K562 (cell line): ENCODE results near the gene TMEM116. TPM values are rescaled to one million over a fixed set of nuclear protein-coding genes. Genes with fewer than 3 reads are reported as not detected.

ENCODE experiments used
- ARID1B ChIP-seq: fragments of 450-650 bp; IDR thresholded peaks from 2 replicates; pipeline ENCODE4 v1.6.1; 2016; ENCODE audit warnings: antibody characterized with exemption, mild to moderate bottlenecking, inconsistent platforms
- CBFA2T2 ChIP-seq: fragments of 450-650 bp; conservative IDR thresholded peaks from 2 replicates; pipeline ENCODE4 v1.6.1; 2017; ENCODE audit warnings: mild to moderate bottlenecking
- CGGBP1 ChIP-seq: fragments of 250-450 bp; sonication (Bioruptor Pico); IDR thresholded peaks from 2 replicates; pipeline ENCODE4 v1.9.0; 2021; ENCODE audit warnings: mild to moderate bottlenecking
- ETV1 ChIP-seq: fragments of 450-650 bp; conservative IDR thresholded peaks from 2 replicates; pipeline ENCODE4 v1.6.1; 2016; ENCODE audit warnings: missing genetic modification characterization, control low read depth, low read depth, missing compliant biosample characterization
- FOSL1 ChIP-seq: fragments of 200-800 bp; sonication (Bioruptor generic); conservative IDR thresholded peaks from 2 replicates; pipeline ENCODE4 v1.6.1; 2016; ENCODE audit warnings: missing genetic modification characterization, missing compliant biosample characterization
- MEIS2 ChIP-seq: fragments of 450-650 bp; IDR thresholded peaks from 2 replicates; pipeline ENCODE4 v1.6.1; 2014; ENCODE audit warnings: mild to moderate bottlenecking; ENCODE audit not compliant: partially characterized antibody
- MTA2 ChIP-seq: fragments of 450-650 bp; IDR thresholded peaks from 2 replicates; pipeline ENCODE4 v1.6.1; 2016; ENCODE audit warnings: low read depth
- NKRF ChIP-seq: fragments of 450-650 bp; IDR thresholded peaks from 2 replicates; pipeline ENCODE4 v1.6.1; 2016; ENCODE audit warnings: borderline replicate concordance
- PCBP1 ChIP-seq: fragments of 200-400 bp; formaldehyde crosslinking; IDR thresholded peaks from 2 replicates; pipeline ENCODE4 v1.6.1; 2018; ENCODE audit warnings: mild to moderate bottlenecking, low read depth, low read length; ENCODE audit not compliant: poor library complexity, severe bottlenecking
- PKNOX1 ChIP-seq: fragments of 450-650 bp; IDR thresholded peaks from 2 replicates; pipeline ENCODE4 v1.6.1; 2016
- POLR3G ChIP-seq: IDR thresholded peaks from 2 replicates; pipeline ENCODE4 v1.6.1; 2011; ENCODE audit not compliant: insufficient read length, insufficient replicate concordance; ENCODE audit errors: extremely low read depth
- RBFOX2 ChIP-seq: fragments of 200-400 bp; formaldehyde crosslinking; IDR thresholded peaks from 2 replicates; pipeline ENCODE4 v1.6.1; 2017; ENCODE audit warnings: low read depth, mild to moderate bottlenecking, low read length, moderate library complexity
- SAP30 ChIP-seq: fragments of 200-600 bp; sonication (generic); IDR thresholded peaks from 2 replicates; pipeline ENCODE4 v1.6.1; 2012; ENCODE audit warnings: borderline replicate concordance, low read depth, mild to moderate bottlenecking, moderate library complexity, low read length, control low read depth, inconsistent platforms; ENCODE audit not compliant: insufficient read depth, poor library complexity, severe bottlenecking
- SRF ChIP-seq, 2 experiments: fragments of 250-450, 450-650 bp in 1 of 2; sonication (Bioruptor Pico) in 1 of 2; sonication (generic) in 1 of 2; formaldehyde crosslinking; IDR thresholded peaks; 2 replicates each; pipeline versions ENCODE4 v1.5.0 to v1.5.1; 2020 to 2022; ENCODE audit warnings: mild to moderate bottlenecking in 1 of 2, missing genetic modification reagents in 1 of 2
- TBP ChIP-seq: optimal IDR thresholded peaks from 2 replicates; pipeline ENCODE3; 2011; ENCODE audit warnings: low read depth, low read length, improper control_type of control experiment
- TCF7 ChIP-seq: sonication (generic); IDR thresholded peaks from 2 replicates; pipeline ENCODE4 v1.6.1; 2016; ENCODE audit warnings: antibody characterized with exemption, borderline replicate concordance
- TGIF2 ChIP-seq: sonication (generic); formaldehyde crosslinking; IDR thresholded peaks from 2 replicates; pipeline ENCODE4 v1.8.1; 2022; ENCODE audit warnings: mild to moderate bottlenecking, missing genetic modification reagents, moderate library complexity
- TOE1 ChIP-seq, 2 experiments: fragments of 450-650 bp in 1 of 2; sonication (generic) in 1 of 2; formaldehyde crosslinking in 1 of 2; IDR thresholded peaks; 2 replicates each; pipeline versions ENCODE4 v1.7.1 to v1.8.0; 2016 to 2022; ENCODE audit warnings: borderline replicate concordance in 2 of 2, mild to moderate bottlenecking in 2 of 2, antibody characterized with exemption in 1 of 2, inconsistent platforms in 1 of 2, low read depth in 1 of 2, missing genetic modification reagents in 1 of 2, moderate library complexity in 1 of 2
- TRIM24 ChIP-seq, 2 experiments: fragments of 450-650 bp; IDR thresholded peaks; 2 replicates each; pipeline ENCODE4 v1.6.1; 2016
- UBTF ChIP-seq, 2 experiments: IDR thresholded peaks; 2 replicates each; pipeline ENCODE4 v1.6.1; 2012; ENCODE audit warnings: improper control_type of control experiment in 2 of 2, low read depth in 2 of 2, low read length in 2 of 2, borderline replicate concordance in 1 of 2
- ZNF316 ChIP-seq: fragments of 450-650 bp; IDR thresholded peaks from 2 replicates; pipeline ENCODE4 v1.6.1; 2016
- polyA plus RNA-seq, 8 experiments: library from polyadenylated mRNA; depleted of rRNA in 4 of 8; stranded (reverse) in 5 of 8; unstranded in 3 of 8; fragments of >200 nt; fragmentation: Nextera tagmentation in 2 of 8; fragmentation: Illumina TruSeq in 1 of 8; extraction: Ambion mirVana in 2 of 8; extraction: Trizol in 1 of 8; gene quantifications; 2 replicates each; pipeline versions ENCODE4 v1.2.1 to v1.2.3, GENCODE V29; 2011 to 2014; ENCODE audit warnings: inconsistent platforms in 1 of 8, missing spikeins in 1 of 8
- total RNA-seq, 7 experiments: library from RNA; depleted of rRNA in 6 of 7; stranded (reverse); fragments of >200 nt in 6 of 7; fragmentation: Illumina TruSeq in 2 of 7; extraction: Trizol in 2 of 7; gene quantifications; 2 replicates each; pipeline versions ENCODE4 v1.2.1 to v1.2.3, GENCODE V29; 2011 to 2021; ENCODE audit warnings: low replicate concordance in 1 of 7

TMEM116 gene
- total and polyA plus RNA-seq, 9 of the 15 experiments (the other 6 are each of a cell fraction or from before 2014, with no cell fraction given), result 5.2 to 78.6 (median 13.9) TPM

- TF ChIP-seq TGIF2 (CRISPR knock-in tag) (no peak), UBTF (IDR thresholded peaks at IDR 0.05; ENCODE audit: borderline replicate concordance in 1 of 2, low read depth in 2 of 2, low read length in 2 of 2) (peak; percentile 24 to 58; a peak in 3 of 4 replicates), CGGBP1 (no peak), RBFOX2 (peak; percentile 73), SAP30 (peak; percentile 72), ZNF316 (no peak), MEIS2 (no peak), TOE1 (IDR thresholded peaks at IDR 0.05; ENCODE audit: borderline replicate concordance) (no peak), TOE1 (CRISPR knock-in tag; IDR thresholded peaks at IDR 0.05; ENCODE audit: borderline replicate concordance, low read depth) (peak; percentile 95), TCF7 (no peak; the same call in 1 of the 2 replicates), NKRF (peak; percentile 47; the same call in 1 of the 2 replicates), TBP (no peak), POLR3G (no peak), CBFA2T2 (no peak), SRF (CRISPR knock-in tag; IDR thresholded peaks at IDR 0.05) (peak in 1 of 2 experiments; percentile 54; a peak in 2 of 4 replicates), PCBP1 (peak; percentile 2), ARID1B (0 out of 2 replicates have a peak, but pooled peaks have one; percentile 18), MTA2 (no peak), FOSL1 (tag) (no peak), TRIM24 (IDR thresholded peaks at IDR 0.05) (peak in 1 of 2 experiments; percentile 23; a peak in 1 of 4 replicates), PKNOX1 (peak; percentile 80), ETV1 (tag) (peak; percentile 33; the same call in 1 of the 2 replicates)
Observed at GRCh38 chr12:112013601-112014402, 837 bp upstream of the TMEM116 start (continued).
